ENCODE data around the gene SRI. TPM values are rescaled to one million over a fixed set of nuclear protein-coding genes. Genes with fewer than 3 reads are reported as not detected.
A peak's percentile ranks its signal among the peaks of the same experiment; 100 is the strongest.

SRI gene
- total RNA-seq, 1 donor, result 77.1 TPM

- H3K4me3 ChIP-seq (ENCODE audit: insufficient read depth, low read length), result no peak overlapping the region
- no peak overlapping the region for H3K27ac ChIP-seq (ENCODE audit: low read depth, low read length)
- H4K20me1 ChIP-seq (ENCODE audit: insufficient read depth, low read length), result no peaks in the 10 kb centered on the region
- H3K36me3 ChIP-seq (ENCODE audit: insufficient read depth, low read length), result no peaks in the 10 kb centered on the region
- H3K27me3 ChIP-seq (ENCODE audit: insufficient read depth, low read length), result no peaks in the 10 kb centered on the region
- DNase-seq (ENCODE audit: insufficient read length, low spot score, missing footprints), result no peak
- no peak overlapping the region for H3K4me2 ChIP-seq (ENCODE audit: insufficient read depth, low read length)
- H3K9me3 ChIP-seq (ENCODE audit: low read depth, low read length), result no peaks in the 10 kb centered on the region
- TF ChIP-seq CTCF (IDR thresholded peaks at IDR 0.05; ENCODE audit: extremely low read depth, low read depth, low read length), result no peak
- no peaks in the 10 kb centered on the region for H3K79me2 ChIP-seq (ENCODE audit: insufficient read depth, low read length)
- no peaks in the 10 kb centered on the region for H3K4me1 ChIP-seq (ENCODE audit: insufficient read depth, low read length)
- no peak overlapping the region for H2AFZ ChIP-seq (ENCODE audit: low read length)
These were observed 14.0 kb upstream of the SRI start for GRCh38 chr7:88233828-88234227.

GRCh38 chr7:88230646-88231045 is 10.8 kb upstream of the SRI start:
- Histone ChIP-seq H3K27me3 (ENCODE audit: insufficient read depth, low read length) (peaks cover 4% of the 10 kb centered on the region), H2AFZ (ENCODE audit: low read length) (no peak overlapping the region)
- no peak for DNase-seq (ENCODE audit: insufficient read length, low spot score, missing footprints)

DNA sequence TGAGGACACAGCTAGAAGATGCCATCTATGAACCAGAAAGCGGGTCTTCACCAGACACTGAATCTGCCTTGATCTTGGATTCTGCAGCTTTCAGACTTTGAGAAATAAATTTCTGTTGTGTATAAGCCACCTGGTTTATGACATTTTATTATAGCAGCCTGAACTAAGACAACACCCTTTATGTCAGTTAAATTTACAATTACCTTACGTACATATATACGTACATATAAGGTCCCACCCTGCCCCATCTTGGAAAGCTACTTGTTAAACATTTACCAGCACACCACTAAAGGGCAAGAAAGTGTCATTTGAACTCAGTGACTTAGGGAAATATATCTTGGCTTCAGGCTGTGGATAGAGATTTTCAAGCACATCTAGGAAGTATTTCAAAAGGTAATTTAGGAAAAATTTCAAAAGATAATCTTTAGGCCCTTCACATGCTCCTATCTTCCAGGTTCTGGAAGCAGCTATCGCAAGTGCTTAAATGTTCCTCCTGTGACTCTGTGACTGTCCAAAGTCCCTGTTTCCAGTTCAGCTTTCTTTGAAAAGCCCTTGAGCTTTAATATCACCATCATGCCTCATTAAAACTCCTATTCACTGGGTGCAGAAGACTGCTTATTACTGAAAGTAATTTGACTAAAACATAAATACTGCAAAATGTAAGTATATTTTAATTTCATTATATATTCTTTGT is 9.6 kb upstream of the SRI start:
- Histone ChIP-seq H3K4me3 (ENCODE audit: insufficient read depth, low read length) (no peak overlapping the region), H2AFZ (ENCODE audit: low read length) (no peak overlapping the region), H4K20me1 (ENCODE audit: insufficient read depth, low read length) (no peaks in the 10 kb centered on the region), H3K4me2 (ENCODE audit: insufficient read depth, low read length) (no peak overlapping the region), H3K4me1 (ENCODE audit: insufficient read depth, low read length) (peaks cover 22% of the 10 kb centered on the region), H3K36me3 (ENCODE audit: insufficient read depth, low read length) (no peaks in the 10 kb centered on the region), H3K27me3 (ENCODE audit: insufficient read depth, low read length) (peaks cover 7% of the 10 kb centered on the region), H3K27ac (ENCODE audit: low read depth, low read length) (no peak overlapping the region), H3K79me2 (ENCODE audit: insufficient read depth, low read length) (no peaks in the 10 kb centered on the region), H3K9me3 (ENCODE audit: low read depth, low read length) (no peaks in the 10 kb centered on the region)
- no peak for DNase-seq (ENCODE audit: insufficient read length, low spot score, missing footprints)
- no peak for TF ChIP-seq CTCF (IDR thresholded peaks at IDR 0.05; ENCODE audit: extremely low read depth, low read depth, low read length)

More at GRCh38 chr7:88230646-88231045, 10.8 kb upstream of the SRI start:
- H3K9me3 ChIP-seq (ENCODE audit: low read depth, low read length), result no peaks in the 10 kb centered on the region
- H4K20me1 ChIP-seq (ENCODE audit: insufficient read depth, low read length), result no peaks in the 10 kb centered on the region
- H3K4me2 ChIP-seq (ENCODE audit: insufficient read depth, low read length), result no peak overlapping the region
- TF ChIP-seq CTCF (IDR thresholded peaks at IDR 0.05; ENCODE audit: extremely low read depth, low read depth, low read length), result no peak
- H3K36me3 ChIP-seq (ENCODE audit: insufficient read depth, low read length), result no peaks in the 10 kb centered on the region
- no peak overlapping the region for H3K27ac ChIP-seq (ENCODE audit: low read depth, low read length)
- no peak overlapping the region for H3K4me3 ChIP-seq (ENCODE audit: insufficient read depth, low read length)
- H3K79me2 ChIP-seq (ENCODE audit: insufficient read depth, low read length), result no peaks in the 10 kb centered on the region
- peaks cover 16% of the 10 kb centered on the region for H3K4me1 ChIP-seq (ENCODE audit: insufficient read depth, low read length)

- peak; percentile 38 for DNase-seq (ENCODE audit: insufficient read length, low spot score, missing footprints)
- Histone ChIP-seq H2AFZ (ENCODE audit: low read length) (no peak overlapping the region), H3K27ac (ENCODE audit: low read depth, low read length) (no peak overlapping the region), H3K79me2 (ENCODE audit: insufficient read depth, low read length) (no peaks in the 10 kb centered on the region), H4K20me1 (ENCODE audit: insufficient read depth, low read length) (no peaks in the 10 kb centered on the region), H3K4me3 (ENCODE audit: insufficient read depth, low read length) (no peak overlapping the region), H3K27me3 (ENCODE audit: insufficient read depth, low read length) (peaks cover 7% of the 10 kb centered on the region), H3K36me3 (ENCODE audit: insufficient read depth, low read length) (no peaks in the 10 kb centered on the region), H3K4me2 (ENCODE audit: insufficient read depth, low read length) (peak overlapping the region; percentile 67), H3K4me1 (ENCODE audit: insufficient read depth, low read length) (peaks cover 25% of the 10 kb centered on the region), H3K9me3 (ENCODE audit: low read depth, low read length) (no peaks in the 10 kb centered on the region)
- TF ChIP-seq CTCF (IDR thresholded peaks at IDR 0.05; ENCODE audit: extremely low read depth, low read depth, low read length), result no peak
These were observed 7.2 kb upstream of the SRI start for GRCh38 chr7:88226886-88227516.
